GM21390 (cell line): ENCODE measurements around the gene KCNE1.

Experiments used
- ATAC-seq: cut with Tn5 transposase; IDR thresholded peaks from one replicate; pipeline ENCODE4 v1.9.1; 2021; ENCODE audit not compliant: unreplicated experiment

KCNE1 gene

GRCh38 chr21:34536311-34536710 is 24.3 kb upstream of the KCNE1 start:
- ATAC-seq = no peak

DNA sequence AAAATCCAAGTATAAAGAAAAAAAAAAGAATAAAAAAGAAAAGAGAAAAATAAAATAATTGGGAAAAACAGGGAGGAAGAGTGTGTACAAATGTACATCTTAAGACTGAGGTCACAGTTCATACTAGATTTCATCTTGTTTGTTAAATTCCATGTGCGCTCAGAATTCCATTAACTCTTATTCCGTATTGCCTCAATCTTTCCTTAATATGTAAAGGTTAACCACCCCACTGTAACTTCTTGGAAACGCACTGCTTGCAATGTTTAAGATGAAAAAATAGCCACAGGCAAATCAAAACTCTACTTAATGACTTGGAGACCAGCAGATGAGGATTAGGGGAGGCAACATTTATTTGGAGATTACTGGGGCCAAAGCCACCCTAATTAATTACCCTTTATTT is 23.9 kb upstream of the KCNE1 start:
- no peak for ATAC-seq

DNA sequence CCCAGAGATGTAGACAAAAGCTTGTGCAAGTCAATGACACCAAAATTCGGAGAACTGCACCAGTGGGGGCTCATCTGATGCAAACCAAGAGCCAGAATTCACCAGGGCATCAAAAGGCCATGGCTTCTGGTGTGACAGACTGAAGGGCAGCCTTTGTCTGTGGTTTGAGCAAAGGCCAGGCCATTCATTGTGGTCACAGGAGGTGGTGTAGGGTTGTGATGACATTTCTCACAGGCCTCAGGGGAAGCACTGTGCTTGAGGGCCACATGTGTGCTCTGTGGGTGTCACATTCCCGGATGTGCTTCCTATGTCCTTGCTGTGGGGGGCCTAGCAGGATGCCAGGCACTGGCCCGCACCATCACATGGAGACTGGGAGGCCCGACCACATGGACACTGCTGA is 22.5 kb upstream of the KCNE1 start:
- ATAC-seq = no peak

- no peak for ATAC-seq
Measured at GRCh38 chr21:34533938-34534337, 21.9 kb upstream of the KCNE1 start.

- ATAC-seq = no peak
Measured at GRCh38 chr21:34531399-34531798, 19.4 kb upstream of the KCNE1 start.

DNA sequence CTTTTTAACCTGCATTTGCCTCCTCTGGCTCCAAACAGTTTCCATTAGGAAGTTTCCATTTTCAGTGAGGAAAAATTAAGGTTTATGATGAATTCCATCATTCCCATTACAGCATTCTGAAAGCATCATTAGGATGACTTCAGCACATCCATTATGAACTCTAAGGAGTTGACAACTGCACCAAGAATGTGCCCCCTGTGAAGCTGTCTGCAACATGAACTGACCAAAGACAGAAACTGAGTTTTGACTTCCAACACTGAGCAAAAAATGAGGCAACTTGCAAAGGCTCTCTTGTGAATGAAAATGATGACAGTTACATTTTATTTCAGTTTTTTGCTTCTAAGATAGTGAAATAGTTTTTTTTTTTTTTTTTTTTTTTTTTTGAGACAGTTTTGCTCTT is 18.3 kb upstream of the KCNE1 start:
- no peak for ATAC-seq

DNA sequence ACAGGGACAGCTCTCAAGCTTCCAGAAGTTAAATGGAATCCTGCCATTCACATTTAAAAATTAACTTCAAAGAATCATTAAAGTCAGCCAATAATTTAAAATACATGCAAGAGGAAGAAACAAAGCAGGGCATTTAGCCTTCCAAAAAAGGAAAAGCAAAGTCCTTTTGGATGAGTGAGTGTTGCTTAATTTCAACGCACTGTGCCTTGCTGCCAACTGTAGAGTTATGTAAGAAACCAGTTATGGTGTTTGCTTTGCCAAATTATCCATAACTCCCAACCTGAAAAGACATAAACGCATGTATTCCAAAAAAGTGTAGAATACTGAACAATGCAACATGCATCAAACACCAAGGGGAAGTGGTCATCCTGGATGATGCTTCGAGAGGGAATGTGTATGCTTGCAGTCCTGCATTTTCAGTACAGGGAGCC is 16.1 kb upstream of the KCNE1 start:
- no peak for ATAC-seq

- ATAC-seq = no peak
Measured at GRCh38 chr21:34526618-34527290, 14.7 kb upstream of the KCNE1 start.

DNA sequence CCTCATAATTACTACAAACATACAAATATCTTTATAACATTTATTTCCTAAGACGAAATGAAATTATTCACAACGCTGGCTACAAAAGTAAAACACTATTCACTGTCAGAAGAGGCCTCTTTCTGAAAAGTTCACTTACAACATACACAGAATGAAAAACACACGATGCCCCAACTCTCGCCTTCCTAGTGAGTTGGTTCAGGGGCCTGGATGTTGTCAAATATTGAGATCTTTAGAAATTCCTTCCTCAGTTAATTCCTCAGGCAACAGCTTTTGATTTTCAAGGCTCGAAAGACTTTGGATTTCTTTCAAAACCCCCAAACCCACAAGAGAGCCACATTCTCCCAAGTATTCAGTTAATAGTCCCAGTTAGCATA is 14.2 kb upstream of the KCNE1 start:
- no peak for ATAC-seq

- ATAC-seq = no peak
Measured at GRCh38 chr21:34524646-34525601, 12.9 kb upstream of the KCNE1 start.

- no peak for ATAC-seq
Measured at GRCh38 chr21:34523019-34523555, 11.1 kb upstream of the KCNE1 start.

- ATAC-seq = no peak
Measured at GRCh38 chr21:34522284-34522683, 10.3 kb upstream of the KCNE1 start.

DNA sequence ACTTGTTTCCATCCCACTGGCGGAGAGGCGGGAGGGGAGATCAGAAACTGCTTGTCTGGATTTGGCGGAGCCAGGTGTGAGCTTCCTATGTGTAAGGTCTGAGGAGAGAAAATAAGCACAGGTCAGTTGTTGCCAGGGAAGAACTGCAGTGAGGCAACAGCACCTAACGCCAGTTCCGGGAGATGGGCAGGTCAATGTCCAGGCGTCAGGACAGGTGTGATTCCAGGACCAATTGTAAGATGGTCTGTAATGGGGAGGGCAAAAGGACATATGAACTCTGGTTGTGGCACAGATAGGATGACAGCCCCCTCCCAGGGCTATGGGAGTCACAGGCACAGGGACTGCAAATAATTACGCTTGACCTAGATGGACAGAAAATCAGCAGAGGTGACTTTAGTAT is 9.6 kb upstream of the KCNE1 start:
- ATAC-seq = no peak

DNA sequence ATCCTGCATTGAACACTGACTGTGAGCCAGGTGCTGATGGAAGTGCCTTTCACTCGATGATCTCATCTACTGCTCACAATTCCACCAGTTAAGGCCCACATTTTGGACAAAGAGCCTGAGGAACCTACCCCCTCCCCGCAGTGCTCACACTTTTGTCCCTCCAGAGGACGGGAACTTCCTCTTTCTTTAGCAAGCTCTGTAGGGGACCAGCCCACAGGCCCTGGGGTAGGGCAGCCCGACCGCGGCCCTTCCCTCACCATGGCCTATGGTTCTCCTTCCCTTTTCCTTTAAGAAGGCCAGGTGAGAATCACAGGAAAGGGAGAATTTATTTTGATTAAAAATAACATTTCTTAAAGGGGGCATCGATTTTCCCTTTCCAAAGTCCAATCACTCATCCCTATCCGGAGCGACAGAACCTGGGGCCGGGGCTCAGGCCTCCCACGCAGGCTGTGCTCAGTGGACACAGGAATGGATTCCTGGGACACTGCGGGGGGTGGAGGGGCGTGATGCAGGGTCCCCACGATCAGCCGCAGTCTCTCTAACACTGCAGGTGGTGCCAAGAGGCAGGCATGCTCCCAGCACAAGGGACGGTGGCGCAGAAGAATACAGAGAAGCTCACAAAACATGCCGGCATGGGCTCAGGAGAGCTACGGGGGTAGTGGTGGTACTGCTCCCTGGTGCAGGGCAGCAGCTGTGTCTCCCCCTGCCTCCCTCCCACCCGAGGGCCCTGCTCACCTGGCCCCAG is 8.9 kb upstream of the KCNE1 start:
- ATAC-seq = no peak

GRCh38 chr21:34520281-34520680 is 8.3 kb upstream of the KCNE1 start:
- ATAC-seq = no peak

GRCh38 chr21:34519694-34520093 is 7.7 kb upstream of the KCNE1 start:
- no peak for ATAC-seq

DNA sequence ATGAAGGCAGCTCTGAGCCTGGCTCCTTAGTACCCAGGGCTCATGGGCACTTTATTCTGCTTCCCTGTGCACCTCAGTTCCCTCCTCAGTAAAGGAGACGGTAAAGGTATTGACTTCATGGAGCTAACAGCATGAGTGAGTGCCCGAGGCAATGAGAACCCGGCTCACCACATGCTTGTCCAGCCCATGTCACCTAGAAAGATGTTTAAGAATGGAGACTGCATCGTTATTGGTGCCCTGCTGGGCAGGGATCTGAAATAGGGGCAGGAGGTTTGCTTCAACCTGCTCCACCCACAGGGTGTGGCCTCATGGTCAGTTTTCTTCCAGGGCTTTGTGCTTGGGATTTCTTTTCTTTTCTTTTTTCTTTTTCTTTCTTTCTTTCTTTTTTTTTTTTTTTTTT is 7.0 kb upstream of the KCNE1 start:
- no peak for ATAC-seq

- no peak for ATAC-seq
Measured at GRCh38 chr21:34518301-34518700, 6.3 kb upstream of the KCNE1 start.

DNA sequence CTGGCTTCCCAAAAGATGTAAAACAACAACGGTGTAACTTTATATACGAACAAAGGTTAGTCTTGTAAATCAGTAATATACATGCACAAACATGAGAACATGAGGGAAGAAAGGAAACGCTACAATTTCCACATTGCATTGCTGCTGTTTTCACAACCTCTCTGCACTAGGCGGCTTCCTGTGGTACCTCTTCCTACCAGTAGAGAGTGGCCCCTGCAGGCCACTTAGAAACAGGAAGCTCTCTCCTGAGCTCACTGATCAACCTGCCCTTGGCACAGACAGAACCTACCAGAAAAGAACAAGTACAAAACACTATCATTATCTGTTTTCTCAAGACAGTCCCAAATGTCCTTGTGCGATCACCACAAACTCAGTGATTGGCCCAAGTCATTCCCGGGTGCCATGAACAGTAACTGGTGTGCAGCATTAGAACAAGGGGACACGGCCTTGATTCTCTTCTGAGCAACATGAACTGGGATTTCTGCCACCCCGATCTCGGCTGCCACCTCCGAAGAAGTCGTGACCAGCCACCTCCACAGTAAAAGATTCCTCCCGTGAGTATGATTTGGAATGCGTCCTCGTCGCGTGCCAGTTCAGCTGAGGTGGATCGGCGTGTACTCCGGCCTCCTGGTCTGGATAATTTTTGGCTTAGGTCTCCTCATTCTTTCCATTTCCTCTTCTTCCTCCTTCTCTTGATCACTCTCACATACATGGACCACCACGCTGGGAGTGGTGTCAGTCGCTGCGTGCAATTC is 5.7 kb upstream of the KCNE1 start:
- ATAC-seq = no peak

DNA sequence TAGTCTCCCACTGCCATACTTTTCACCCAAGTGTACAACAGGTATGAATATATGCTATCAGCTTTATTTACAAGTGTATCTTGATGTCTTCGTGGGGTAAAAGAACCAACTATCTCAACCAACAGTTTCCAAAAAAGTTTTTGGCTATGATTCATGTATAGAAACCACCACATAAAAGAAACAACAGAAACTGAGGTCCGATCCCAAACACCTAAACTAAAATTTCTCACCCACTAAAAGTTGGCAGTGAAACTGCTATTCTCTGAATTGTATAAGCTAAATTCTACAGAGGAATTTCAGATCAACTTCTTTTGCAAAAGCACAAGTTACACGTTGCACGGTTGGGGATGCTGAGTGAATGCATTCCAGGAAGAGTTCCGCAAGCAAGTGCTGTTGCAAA is 5.0 kb upstream of the KCNE1 start:
- no peak for ATAC-seq
